ENCODE measurements around the gene PRKACG.

Gene PRKACG

DNA sequence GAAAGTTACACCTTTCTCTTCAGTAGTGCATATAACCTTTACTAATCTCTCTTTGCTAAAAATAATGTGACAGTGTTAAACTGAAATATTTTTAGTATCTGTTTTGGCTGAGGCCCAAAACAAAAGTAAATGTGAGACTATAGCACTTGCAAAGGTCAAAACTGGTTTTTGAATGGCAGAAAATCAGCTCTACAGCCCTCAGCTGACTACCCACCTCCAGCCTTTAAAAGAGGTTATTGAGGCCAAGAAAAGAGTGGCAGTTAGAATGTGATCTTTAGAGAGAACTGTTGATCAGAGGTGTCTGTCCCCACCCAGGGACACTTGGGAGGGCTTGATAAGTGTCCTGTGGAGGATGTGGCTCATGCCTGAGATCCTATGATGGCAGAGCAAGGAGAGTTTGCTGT, 30.9 kb downstream of the PRKACG start:
- Histone ChIP-seq H3K79me2 (ENCODE audit: insufficient read depth, low read length) (no peaks in the 10 kb centered on the region), H3K36me3 (ENCODE audit: insufficient read depth, low read length) (no peaks in the 10 kb centered on the region), H2AFZ (ENCODE audit: low read length) (no peak overlapping the region), H3K4me2 (ENCODE audit: low read length) (no peak overlapping the region), H3K9me3 (ENCODE audit: low read length) (no peaks in the 10 kb centered on the region), H3K27ac (ENCODE audit: low read depth, low read length, poor library complexity, severe bottlenecking) (no peak overlapping the region), H3F3A (ENCODE audit: insufficient read depth, low read length) (no peaks in the 10 kb centered on the region), H3K4me1 (ENCODE audit: insufficient read depth, low read length, severe bottlenecking) (peaks cover 35% of the 10 kb centered on the region), H4K20me1 (ENCODE audit: insufficient read depth, low read length) (no peaks in the 10 kb centered on the region), H3K4me3 (ENCODE audit: low read depth, low read length, poor library complexity, severe bottlenecking) (no peak overlapping the region), H3K9me2 (ENCODE audit: low read depth, low read length) (no peaks in the 10 kb centered on the region), H3K9ac (ENCODE audit: low read length) (no peak overlapping the region), H3K27me3 (ENCODE audit: insufficient read depth, low read length) (no peaks in the 10 kb centered on the region)
- TF ChIP-seq, protein P1, sequence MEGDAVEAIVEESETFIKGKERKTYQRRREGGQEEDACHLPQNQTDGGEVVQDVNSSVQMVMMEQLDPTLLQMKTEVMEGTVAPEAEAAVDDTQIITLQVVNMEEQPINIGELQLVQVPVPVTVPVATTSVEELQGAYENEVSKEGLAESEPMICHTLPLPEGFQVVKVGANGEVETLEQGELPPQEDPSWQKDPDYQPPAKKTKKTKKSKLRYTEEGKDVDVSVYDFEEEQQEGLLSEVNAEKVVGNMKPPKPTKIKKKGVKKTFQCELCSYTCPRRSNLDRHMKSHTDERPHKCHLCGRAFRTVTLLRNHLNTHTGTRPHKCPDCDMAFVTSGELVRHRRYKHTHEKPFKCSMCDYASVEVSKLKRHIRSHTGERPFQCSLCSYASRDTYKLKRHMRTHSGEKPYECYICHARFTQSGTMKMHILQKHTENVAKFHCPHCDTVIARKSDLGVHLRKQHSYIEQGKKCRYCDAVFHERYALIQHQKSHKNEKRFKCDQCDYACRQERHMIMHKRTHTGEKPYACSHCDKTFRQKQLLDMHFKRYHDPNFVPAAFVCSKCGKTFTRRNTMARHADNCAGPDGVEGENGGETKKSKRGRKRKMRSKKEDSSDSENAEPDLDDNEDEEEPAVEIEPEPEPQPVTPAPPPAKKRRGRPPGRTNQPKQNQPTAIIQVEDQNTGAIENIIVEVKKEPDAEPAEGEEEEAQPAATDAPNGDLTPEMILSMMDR (IDR thresholded peaks at IDR 0.05; ENCODE audit: low read length): no peak
- TF ChIP-seq EZH2 (IDR thresholded peaks at IDR 0.05; ENCODE audit: borderline replicate concordance, low read length): no peak

DNA sequence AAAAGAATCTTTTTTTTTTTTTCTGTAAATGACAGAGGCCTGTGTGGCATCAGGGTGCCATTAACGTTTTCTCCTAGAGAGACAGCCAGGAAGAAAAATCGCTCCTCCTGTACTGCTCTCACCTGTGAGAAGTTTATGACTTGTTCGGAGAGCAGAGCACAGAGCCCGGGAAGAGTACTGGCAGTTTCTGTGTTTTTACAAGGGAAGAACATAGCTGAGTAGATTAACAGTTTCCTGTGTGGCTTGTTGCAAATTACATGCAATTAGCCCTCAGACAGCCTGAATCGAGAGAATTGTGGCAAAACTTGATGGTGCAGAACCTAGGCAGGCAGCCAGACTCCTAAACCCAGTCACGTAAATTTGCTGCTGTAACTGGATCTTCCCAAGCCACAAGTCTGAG, 32.1 kb downstream of the PRKACG start:
- H4K20me1 ChIP-seq (ENCODE audit: insufficient read depth, low read length): no peaks in the 10 kb centered on the region
- H3K79me2 ChIP-seq (ENCODE audit: insufficient read depth, low read length): no peaks in the 10 kb centered on the region
- H3K4me3 ChIP-seq (ENCODE audit: low read depth, low read length, poor library complexity, severe bottlenecking): no peak overlapping the region
- H3K36me3 ChIP-seq (ENCODE audit: insufficient read depth, low read length): no peaks in the 10 kb centered on the region
- H3K4me2 ChIP-seq (ENCODE audit: low read length): peak overlapping the region; percentile 16; the same call in 1 of the 2 replicates
- H3K9me2 ChIP-seq (ENCODE audit: low read depth, low read length): no peaks in the 10 kb centered on the region
- no peak overlapping the region for H2AFZ ChIP-seq (ENCODE audit: low read length)
- H3K4me1 ChIP-seq (ENCODE audit: insufficient read depth, low read length, severe bottlenecking): peaks cover 35% of the 10 kb centered on the region
- H3K9ac ChIP-seq (ENCODE audit: low read length): no peak overlapping the region
- no peak for TF ChIP-seq EZH2 (IDR thresholded peaks at IDR 0.05; ENCODE audit: borderline replicate concordance, low read length)
- TF ChIP-seq, protein P1 (IDR thresholded peaks at IDR 0.05; ENCODE audit: low read length): no peak
- no peaks in the 10 kb centered on the region for H3K9me3 ChIP-seq (ENCODE audit: low read length)
- H3K27ac ChIP-seq (ENCODE audit: low read depth, low read length, poor library complexity, severe bottlenecking): peak overlapping the region; percentile 33
- H3K27me3 ChIP-seq (ENCODE audit: insufficient read depth, low read length): no peaks in the 10 kb centered on the region
- no peaks in the 10 kb centered on the region for H3F3A ChIP-seq (ENCODE audit: insufficient read depth, low read length)

DNA sequence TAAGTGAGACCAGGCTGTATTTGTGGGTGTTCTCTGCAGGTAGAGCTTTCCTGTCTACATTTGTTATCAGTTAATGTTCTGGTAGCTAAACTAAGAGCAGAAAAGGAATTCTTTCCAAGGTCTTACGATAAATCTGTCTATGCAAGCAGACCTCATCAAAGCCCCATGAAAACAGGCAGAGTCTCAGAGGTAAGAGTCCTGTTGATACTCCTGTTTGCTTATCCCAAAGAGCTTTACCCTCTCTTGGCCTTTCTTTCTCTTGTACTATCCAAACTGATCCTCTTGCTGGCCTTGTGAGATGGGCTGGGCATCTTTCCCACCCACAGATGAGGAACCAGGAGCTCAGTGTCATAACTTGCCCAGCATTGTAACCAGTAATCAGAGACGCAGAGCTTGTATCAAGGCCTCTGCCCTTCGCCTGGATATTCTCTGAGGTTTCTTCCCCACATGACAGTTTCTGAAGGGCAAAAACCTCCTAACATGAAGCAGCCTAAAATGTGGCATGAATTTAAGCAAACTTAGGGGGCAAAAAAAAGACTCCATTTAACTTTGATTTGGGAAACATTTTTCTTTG, 33.5 kb downstream of the PRKACG start:
- H3K4me2 ChIP-seq (ENCODE audit: low read length): no peak overlapping the region; the same call in 1 of the 2 replicates
- H3K4me1 ChIP-seq (ENCODE audit: insufficient read depth, low read length, severe bottlenecking): peaks cover 35% of the 10 kb centered on the region

More for the DNA sequence above, 33.5 kb downstream of the PRKACG start:
- no peak overlapping the region for H2AFZ ChIP-seq (ENCODE audit: low read length)
- no peaks in the 10 kb centered on the region for H4K20me1 ChIP-seq (ENCODE audit: insufficient read depth, low read length)
- H3K4me3 ChIP-seq (ENCODE audit: low read depth, low read length, poor library complexity, severe bottlenecking): no peak overlapping the region
- H3K9ac ChIP-seq (ENCODE audit: low read length): no peak overlapping the region
- peak overlapping the region; percentile 44 for H3K27ac ChIP-seq (ENCODE audit: low read depth, low read length, poor library complexity, severe bottlenecking)
- H3K36me3 ChIP-seq (ENCODE audit: insufficient read depth, low read length): no peaks in the 10 kb centered on the region
- H3K9me2 ChIP-seq (ENCODE audit: low read depth, low read length): no peaks in the 10 kb centered on the region
- no peaks in the 10 kb centered on the region for H3K9me3 ChIP-seq (ENCODE audit: low read length)
- H3K27me3 ChIP-seq (ENCODE audit: insufficient read depth, low read length): no peaks in the 10 kb centered on the region
- no peaks in the 10 kb centered on the region for H3F3A ChIP-seq (ENCODE audit: insufficient read depth, low read length)
- no peaks in the 10 kb centered on the region for H3K79me2 ChIP-seq (ENCODE audit: insufficient read depth, low read length)
- no peak for TF ChIP-seq EZH2 (IDR thresholded peaks at IDR 0.05; ENCODE audit: borderline replicate concordance, low read length)
- TF ChIP-seq, protein P1 (IDR thresholded peaks at IDR 0.05; ENCODE audit: low read length): no peak
